GM23338 (cell line): Measurements from ENCODE around the gene PLET1. TPM values are rescaled to one million over a fixed set of nuclear protein-coding genes. Genes with fewer than 3 reads are reported as not detected.
A peak's percentile ranks its signal among the peaks of the same experiment; 100 is the strongest.

Experiments
- ATAC-seq: fragments of 200-7000 bp; cut with Tn5 transposase; 3 replicates; pipeline ENCODE4 v1.9.1; 2020
- DNase-seq: peaks from one replicate; pipeline ENCODE4 v3.0.0-alpha.2; 2015; ENCODE audit warnings: low spot score
- H2AFZ ChIP-seq: fragments of 200-600 bp; sonication (generic); 2 replicates; pipeline ENCODE4 v1.8.0; 2016; ENCODE audit warnings: antibody characterized with exemption, mild to moderate bottlenecking, moderate library complexity
- H3F3A ChIP-seq: fragments of 200-600 bp; sonication (generic); replicated peaks from 2 replicates; pipeline ENCODE4 v1.8.0; 2017; ENCODE audit warnings: antibody characterized with exemption, mixed run types, low read depth
- H3K27ac ChIP-seq: fragments of 200-600 bp; sonication (generic); 2 replicates; pipeline ENCODE4 v1.6.1; 2016; ENCODE audit warnings: low read depth
- H3K27me3 ChIP-seq: fragments of 200-600 bp; sonication (generic); 2 replicates; pipeline ENCODE4 v1.8.0; 2016; ENCODE audit warnings: mild to moderate bottlenecking, mixed run types, moderate library complexity; ENCODE audit not compliant: insufficient read depth
- H3K36me3 ChIP-seq: fragments of 200-600 bp; sonication (generic); 2 replicates; pipeline ENCODE4 v1.8.0; 2016; ENCODE audit warnings: mild to moderate bottlenecking; ENCODE audit not compliant: insufficient read depth
- H3K4me1 ChIP-seq: fragments of 200-600 bp; sonication (generic); 2 replicates; pipeline ENCODE4 v1.8.0; 2016; ENCODE audit warnings: mild to moderate bottlenecking, moderate library complexity; ENCODE audit not compliant: insufficient read depth
- H3K4me2 ChIP-seq: fragments of 200-600 bp; sonication (generic); 2 replicates; pipeline ENCODE4 v1.7.1; 2017; ENCODE audit warnings: mixed run types
- H3K4me3 ChIP-seq: fragments of 200-600 bp; sonication (generic); 2 replicates; pipeline ENCODE4 v1.6.1; 2016; ENCODE audit warnings: mixed run types
- H3K79me2 ChIP-seq: fragments of 200-600 bp; sonication (generic); replicated peaks from 2 replicates; pipeline ENCODE4 v1.8.0; 2017; ENCODE audit warnings: mild to moderate bottlenecking; ENCODE audit not compliant: insufficient read depth
- H3K9me2 ChIP-seq: fragments of 200-600 bp; sonication (generic); 2 replicates; pipeline ENCODE4 v1.8.0; 2017; ENCODE audit not compliant: insufficient read depth
- H4K20me1 ChIP-seq: fragments of 200-600 bp; sonication (generic); replicated peaks from 2 replicates; pipeline ENCODE4 v1.8.0; 2017; ENCODE audit warnings: mild to moderate bottlenecking; ENCODE audit not compliant: insufficient read depth
- H3K27ac Mint-ChIP-seq: 2 replicates; pipeline ENCODE4 v1.8.0; 2020; ENCODE audit warnings: inconsistent platforms, mild to moderate bottlenecking, moderate library complexity, mixed read lengths
- H3K27me3 Mint-ChIP-seq: 3 replicates; pipeline ENCODE4 v1.8.0; 2022; ENCODE audit warnings: low read depth, mild to moderate bottlenecking, moderate library complexity, mixed read lengths, inconsistent platforms; ENCODE audit not compliant: insufficient read depth, poor library complexity
- H3K36me3 Mint-ChIP-seq: 3 replicates; pipeline ENCODE4 v1.8.0; 2021; ENCODE audit warnings: low read depth, mild to moderate bottlenecking, inconsistent platforms, moderate library complexity, mixed read lengths
- H3K4me1 Mint-ChIP-seq: 3 replicates; pipeline ENCODE4 v1.8.0; 2020; ENCODE audit warnings: mild to moderate bottlenecking, inconsistent platforms, mixed read lengths
- H3K4me3 Mint-ChIP-seq: 3 replicates; pipeline ENCODE4 v1.8.0; 2021; ENCODE audit warnings: moderate library complexity, mild to moderate bottlenecking, inconsistent platforms, mixed read lengths
- H3K9me3 Mint-ChIP-seq: 3 replicates; pipeline ENCODE4 v1.8.0; 2020; ENCODE audit warnings: moderate library complexity, mild to moderate bottlenecking, inconsistent platforms, mixed read lengths
- CREB1 ChIP-seq: fragments of 250-450 bp; sonication (Bioruptor Pico); IDR thresholded peaks from 2 replicates; pipeline ENCODE4 v1.5.0; 2020; ENCODE audit warnings: low read depth, mild to moderate bottlenecking, moderate library complexity
- CTCF ChIP-seq, 2 experiments: fragments of 200-600 bp in 1 of 2; sonication (generic) in 1 of 2; conservative IDR thresholded peaks; 2 replicates each; pipeline versions ENCODE4 v1.5.1 to v1.6.1; 2016 to 2017; ENCODE audit warnings: antibody characterized with exemption in 2 of 2, low read depth in 2 of 2, mild to moderate bottlenecking in 2 of 2, moderate library complexity in 1 of 2
- EZH2 ChIP-seq: fragments of 200-600 bp; sonication (generic); IDR thresholded peaks from one replicate; pipeline ENCODE4 v1.8.0; 2017; ENCODE audit warnings: antibody characterized with exemption, mild to moderate bottlenecking, low read depth; ENCODE audit not compliant: unreplicated experiment
- EZH2phosphoT487 ChIP-seq: fragments of 200-600 bp; sonication (generic); IDR thresholded peaks from one replicate; pipeline ENCODE4 v1.8.1; 2018; ENCODE audit warnings: antibody characterized with exemption; ENCODE audit not compliant: unreplicated experiment
- NANOG ChIP-seq: IDR thresholded peaks from 2 replicates; pipeline ENCODE4 v1.6.1; 2016; ENCODE audit warnings: antibody characterized with exemption, borderline replicate concordance
- POLR2AphosphoS5 ChIP-seq: IDR thresholded peaks from 2 replicates; pipeline ENCODE4 v1.6.1; 2016; ENCODE audit warnings: antibody characterized with exemption, low read depth
- STAT1 ChIP-seq: IDR thresholded peaks from one replicate; pipeline ENCODE4 v1.6.1; 2016; ENCODE audit warnings: antibody characterized with exemption; ENCODE audit not compliant: unreplicated experiment
- ZNF114 ChIP-seq: fragments of 250-450 bp; sonication (Bioruptor Pico); IDR thresholded peaks from 2 replicates; pipeline ENCODE4 v1.5.0; 2020; ENCODE audit warnings: mild to moderate bottlenecking, moderate library complexity
- ZNF331 ChIP-seq: fragments of 250-450 bp; sonication (Bioruptor Pico); IDR thresholded peaks from 2 replicates; pipeline ENCODE4 v1.5.0; 2020; ENCODE audit warnings: low read depth, mild to moderate bottlenecking, moderate library complexity
- ZNF462 ChIP-seq: fragments of 250-450 bp; sonication (Bioruptor Pico); IDR thresholded peaks from 2 replicates; pipeline ENCODE4 v1.5.0; 2020; ENCODE audit warnings: mild to moderate bottlenecking, moderate library complexity
- polyA plus RNA-seq: library from polyadenylated mRNA; unstranded; fragments of >200 nt; fragmentation: Nextera tagmentation; extraction: Ambion mirVana; gene quantifications from 2 replicates; pipeline ENCODE4 v1.2.1, GENCODE V29; 2016
- total RNA-seq: library from RNA; depleted of rRNA; stranded (reverse); fragments of >200 nt; shearing (Covaris generic); gene quantifications from 2 replicates; pipeline ENCODE4 v1.2.3, GENCODE V29; 2014
- TF ChIP-seq, protein P1 (sequence below): IDR thresholded peaks from one replicate; pipeline ENCODE4 v1.6.1; 2018; ENCODE audit warnings: antibody characterized with exemption; ENCODE audit not compliant: unreplicated experiment
- TF ChIP-seq, protein P2 (sequence below): IDR thresholded peaks from 2 replicates; pipeline ENCODE4 v1.6.1; 2016; ENCODE audit warnings: antibody characterized with exemption

The PLET1 gene
- total and polyA plus RNA-seq, 2 experiments from 2014 or later: not detected

DNA sequence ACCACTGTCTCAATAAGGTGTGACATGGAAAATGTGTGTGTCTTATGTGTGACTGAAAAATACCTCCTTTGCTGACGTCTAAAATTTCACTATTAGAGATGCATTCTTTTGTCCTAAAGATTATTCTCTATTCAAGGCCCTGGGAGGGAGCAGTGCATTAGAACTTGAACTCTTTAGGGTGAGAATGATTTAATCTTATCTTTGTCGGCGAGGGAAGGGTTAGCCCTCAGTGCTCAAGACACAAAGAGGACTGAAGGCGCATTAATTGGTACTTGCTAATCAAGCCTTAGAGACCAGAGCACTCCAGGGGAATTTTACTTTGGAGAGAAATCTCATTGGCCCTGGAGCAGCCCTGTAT is 29.8 kb upstream of the PLET1 start:
- peaks cover 7% of the 10 kb centered on the region for H3K27me3 Mint-ChIP-seq

More for the DNA sequence above, 29.8 kb upstream of the PLET1 start:
- Histone ChIP-seq H3K4me2 (peak overlapping the region; percentile 94), H3F3A (no peaks in the 10 kb centered on the region), H3K4me1 (0 out of 2 replicates have a peak, but pooled peaks cover 5% of the 10 kb centered on the region), H4K20me1 (no peaks in the 10 kb centered on the region), H3K4me3 (peak overlapping the region; percentile 82), H3K36me3 (no peaks in the 10 kb centered on the region), H3K27ac (no peak overlapping the region), H2AFZ (peak overlapping the region; percentile 99), H3K9me2 (no peaks in the 10 kb centered on the region), H3K79me2 (no peaks in the 10 kb centered on the region), H3K27me3 (peaks cover 25% of the 10 kb centered on the region)
- Mint-ChIP-seq H3K36me3 (no peaks in the 10 kb centered on the region), H3K27ac (no peak overlapping the region), H3K4me3 (peak overlapping the region; percentile 75), H3K4me1 (peaks cover 16% of the 10 kb centered on the region), H3K9me3 (no peaks in the 10 kb centered on the region)
- DNase-seq (peak; percentile 43), ATAC-seq (peak; percentile 40)
- TF ChIP-seq ZNF114 (CRISPR knock-in tag) (no peak), CTCF (conservative IDR thresholded peaks at IDR 0.05; ENCODE audit: low read depth in 2 of 2) (no peak), NANOG (no peak), CREB1 (CRISPR knock-in tag) (no peak), EZH2 (no peak), EZH2phosphoT487 (no peak), POLR2AphosphoS5 (no peak), STAT1 (no peak), ZNF462 (no peak), ZNF331 (CRISPR knock-in tag) (no peak)
- TF ChIP-seq, protein P1, sequence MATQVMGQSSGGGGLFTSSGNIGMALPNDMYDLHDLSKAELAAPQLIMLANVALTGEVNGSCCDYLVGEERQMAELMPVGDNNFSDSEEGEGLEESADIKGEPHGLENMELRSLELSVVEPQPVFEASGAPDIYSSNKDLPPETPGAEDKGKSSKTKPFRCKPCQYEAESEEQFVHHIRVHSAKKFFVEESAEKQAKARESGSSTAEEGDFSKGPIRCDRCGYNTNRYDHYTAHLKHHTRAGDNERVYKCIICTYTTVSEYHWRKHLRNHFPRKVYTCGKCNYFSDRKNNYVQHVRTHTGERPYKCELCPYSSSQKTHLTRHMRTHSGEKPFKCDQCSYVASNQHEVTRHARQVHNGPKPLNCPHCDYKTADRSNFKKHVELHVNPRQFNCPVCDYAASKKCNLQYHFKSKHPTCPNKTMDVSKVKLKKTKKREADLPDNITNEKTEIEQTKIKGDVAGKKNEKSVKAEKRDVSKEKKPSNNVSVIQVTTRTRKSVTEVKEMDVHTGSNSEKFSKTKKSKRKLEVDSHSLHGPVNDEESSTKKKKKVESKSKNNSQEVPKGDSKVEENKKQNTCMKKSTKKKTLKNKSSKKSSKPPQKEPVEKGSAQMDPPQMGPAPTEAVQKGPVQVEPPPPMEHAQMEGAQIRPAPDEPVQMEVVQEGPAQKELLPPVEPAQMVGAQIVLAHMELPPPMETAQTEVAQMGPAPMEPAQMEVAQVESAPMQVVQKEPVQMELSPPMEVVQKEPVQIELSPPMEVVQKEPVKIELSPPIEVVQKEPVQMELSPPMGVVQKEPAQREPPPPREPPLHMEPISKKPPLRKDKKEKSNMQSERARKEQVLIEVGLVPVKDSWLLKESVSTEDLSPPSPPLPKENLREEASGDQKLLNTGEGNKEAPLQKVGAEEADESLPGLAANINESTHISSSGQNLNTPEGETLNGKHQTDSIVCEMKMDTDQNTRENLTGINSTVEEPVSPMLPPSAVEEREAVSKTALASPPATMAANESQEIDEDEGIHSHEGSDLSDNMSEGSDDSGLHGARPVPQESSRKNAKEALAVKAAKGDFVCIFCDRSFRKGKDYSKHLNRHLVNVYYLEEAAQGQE: no peak
- TF ChIP-seq, protein P2, sequence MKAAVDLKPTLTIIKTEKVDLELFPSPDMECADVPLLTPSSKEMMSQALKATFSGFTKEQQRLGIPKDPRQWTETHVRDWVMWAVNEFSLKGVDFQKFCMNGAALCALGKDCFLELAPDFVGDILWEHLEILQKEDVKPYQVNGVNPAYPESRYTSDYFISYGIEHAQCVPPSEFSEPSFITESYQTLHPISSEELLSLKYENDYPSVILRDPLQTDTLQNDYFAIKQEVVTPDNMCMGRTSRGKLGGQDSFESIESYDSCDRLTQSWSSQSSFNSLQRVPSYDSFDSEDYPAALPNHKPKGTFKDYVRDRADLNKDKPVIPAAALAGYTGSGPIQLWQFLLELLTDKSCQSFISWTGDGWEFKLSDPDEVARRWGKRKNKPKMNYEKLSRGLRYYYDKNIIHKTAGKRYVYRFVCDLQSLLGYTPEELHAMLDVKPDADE: no peak
